HFFc6 (cell line): ENCODE measurements around the gene LMNA. TPM values are rescaled to one million over a fixed set of nuclear protein-coding genes. Genes with fewer than 3 reads are reported as not detected.

ENCODE experiments used
- DNase-seq: peaks from one replicate; pipeline ENCODE4 v3.0.0-alpha.2; 2018
- H3K27ac Mint-ChIP-seq: 2 replicates; pipeline ENCODE4 v1.8.0; 2020; ENCODE audit warnings: mild to moderate bottlenecking, mixed read lengths
- H3K27me3 Mint-ChIP-seq: 2 replicates; pipeline ENCODE4 v1.8.0; 2021; ENCODE audit warnings: mild to moderate bottlenecking, moderate library complexity, mixed read lengths; ENCODE audit not compliant: insufficient read depth
- H3K36me3 Mint-ChIP-seq: 2 replicates; pipeline ENCODE4 v1.8.0; 2021; ENCODE audit warnings: low read depth, mixed read lengths
- H3K4me1 Mint-ChIP-seq: 2 replicates; pipeline ENCODE4 v1.8.0; 2020; ENCODE audit warnings: low read depth, mixed read lengths
- H3K4me3 Mint-ChIP-seq: 2 replicates; pipeline ENCODE4 v1.8.0; 2020; ENCODE audit warnings: mild to moderate bottlenecking, moderate library complexity, mixed read lengths
- H3K9me3 Mint-ChIP-seq: 2 replicates; pipeline ENCODE4 v1.8.0; 2020; ENCODE audit warnings: mild to moderate bottlenecking, mixed read lengths
- total RNA-seq, 6 experiments: library from RNA; stranded (reverse); fragmentation: NEBNext Ultra II Directional; extraction: Animal tissue kit (Norgen Biotek cat#: 25700); gene quantifications; 2 replicates in 1 of 6; 3 replicates in 5 of 6; pipeline ENCODE4 v1.2.3, GENCODE V29; 2021
- TF ChIP-seq, protein P1 (sequence below): fragments of 200-600 bp; sonication (generic); IDR thresholded peaks from 2 replicates; pipeline ENCODE4 v1.5.0; 2021; ENCODE audit warnings: antibody characterized with exemption, mild to moderate bottlenecking

The LMNA gene
- total RNA-seq, 6 experiments from 2014 or later: 1,238 to 1,664 (median 1,535) TPM

- peaks cover 61% of the 10 kb centered on the region for H3K4me1 Mint-ChIP-seq
- H3K27me3 Mint-ChIP-seq: peaks cover 79% of the 10 kb centered on the region
- peaks cover 11% of the 10 kb centered on the region for H3K36me3 Mint-ChIP-seq
- DNase-seq: peak; percentile 97
- H3K27ac Mint-ChIP-seq: peak overlapping the region; percentile 70
- peak overlapping the region; percentile 67 for H3K4me3 Mint-ChIP-seq
- H3K9me3 Mint-ChIP-seq: peaks cover 15% of the 10 kb centered on the region
- TF ChIP-seq, protein P1, sequence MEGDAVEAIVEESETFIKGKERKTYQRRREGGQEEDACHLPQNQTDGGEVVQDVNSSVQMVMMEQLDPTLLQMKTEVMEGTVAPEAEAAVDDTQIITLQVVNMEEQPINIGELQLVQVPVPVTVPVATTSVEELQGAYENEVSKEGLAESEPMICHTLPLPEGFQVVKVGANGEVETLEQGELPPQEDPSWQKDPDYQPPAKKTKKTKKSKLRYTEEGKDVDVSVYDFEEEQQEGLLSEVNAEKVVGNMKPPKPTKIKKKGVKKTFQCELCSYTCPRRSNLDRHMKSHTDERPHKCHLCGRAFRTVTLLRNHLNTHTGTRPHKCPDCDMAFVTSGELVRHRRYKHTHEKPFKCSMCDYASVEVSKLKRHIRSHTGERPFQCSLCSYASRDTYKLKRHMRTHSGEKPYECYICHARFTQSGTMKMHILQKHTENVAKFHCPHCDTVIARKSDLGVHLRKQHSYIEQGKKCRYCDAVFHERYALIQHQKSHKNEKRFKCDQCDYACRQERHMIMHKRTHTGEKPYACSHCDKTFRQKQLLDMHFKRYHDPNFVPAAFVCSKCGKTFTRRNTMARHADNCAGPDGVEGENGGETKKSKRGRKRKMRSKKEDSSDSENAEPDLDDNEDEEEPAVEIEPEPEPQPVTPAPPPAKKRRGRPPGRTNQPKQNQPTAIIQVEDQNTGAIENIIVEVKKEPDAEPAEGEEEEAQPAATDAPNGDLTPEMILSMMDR: peak; percentile 89
Measured at GRCh38 chr1:156146020-156146768, 31.7 kb downstream of the LMNA start.

GRCh38 chr1:156146769-156147405, 32.4 kb downstream of the LMNA start:
- Mint-ChIP-seq H3K36me3 (peaks cover 5% of the 10 kb centered on the region; the same call in 1 of the 2 replicates), H3K27me3 (peaks cover 72% of the 10 kb centered on the region), H3K9me3 (peaks cover 9% of the 10 kb centered on the region), H3K4me1 (peaks cover 62% of the 10 kb centered on the region), H3K4me3 (peak overlapping the region; percentile 67), H3K27ac (peak overlapping the region; percentile 70)
- TF ChIP-seq, protein P1: no peak
- no peak for DNase-seq

DNA sequence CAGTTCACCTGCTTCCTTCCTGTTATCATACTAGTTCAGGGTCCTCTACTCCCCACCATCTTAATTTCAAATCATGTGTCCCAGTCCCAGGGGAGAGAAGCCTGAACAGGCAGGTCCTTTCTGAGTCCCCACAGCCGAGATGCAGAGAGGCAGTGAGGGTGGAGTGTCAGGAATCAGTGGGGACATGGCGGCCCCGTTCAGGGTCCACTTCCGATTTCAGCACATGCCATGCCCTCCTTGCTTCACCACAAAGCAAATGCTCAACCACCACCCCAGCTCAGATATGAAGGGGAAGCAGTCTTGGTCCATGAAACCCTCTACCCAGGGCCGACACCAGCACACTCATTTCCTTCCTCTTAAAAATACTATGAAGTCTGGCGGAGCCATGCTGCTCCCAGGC, 33.7 kb downstream of the LMNA start:
- DNase-seq: no peak
- peaks cover 68% of the 10 kb centered on the region for H3K4me1 Mint-ChIP-seq
- peak overlapping the region; percentile 13; the same call in 1 of the 2 replicates for H3K4me3 Mint-ChIP-seq
- peaks cover 9% of the 10 kb centered on the region for H3K9me3 Mint-ChIP-seq
- H3K27ac Mint-ChIP-seq: no peak overlapping the region; the same call in 1 of the 2 replicates
- H3K27me3 Mint-ChIP-seq: peaks cover 61% of the 10 kb centered on the region
- H3K36me3 Mint-ChIP-seq: no peaks in the 10 kb centered on the region
- TF ChIP-seq, protein P1: no peak

GRCh38 chr1:156149374-156150332, 35.1 kb downstream of the LMNA start:
- no peak for DNase-seq
- no peaks in the 10 kb centered on the region for H3K36me3 Mint-ChIP-seq
- no peak overlapping the region for H3K4me3 Mint-ChIP-seq
- no peak overlapping the region; the same call in 1 of the 2 replicates for H3K27ac Mint-ChIP-seq
- peaks cover 9% of the 10 kb centered on the region; the same call in 1 of the 2 replicates for H3K9me3 Mint-ChIP-seq
- peaks cover 54% of the 10 kb centered on the region for H3K27me3 Mint-ChIP-seq
- TF ChIP-seq, protein P1: no peak
- peaks cover 54% of the 10 kb centered on the region for H3K4me1 Mint-ChIP-seq

DNA sequence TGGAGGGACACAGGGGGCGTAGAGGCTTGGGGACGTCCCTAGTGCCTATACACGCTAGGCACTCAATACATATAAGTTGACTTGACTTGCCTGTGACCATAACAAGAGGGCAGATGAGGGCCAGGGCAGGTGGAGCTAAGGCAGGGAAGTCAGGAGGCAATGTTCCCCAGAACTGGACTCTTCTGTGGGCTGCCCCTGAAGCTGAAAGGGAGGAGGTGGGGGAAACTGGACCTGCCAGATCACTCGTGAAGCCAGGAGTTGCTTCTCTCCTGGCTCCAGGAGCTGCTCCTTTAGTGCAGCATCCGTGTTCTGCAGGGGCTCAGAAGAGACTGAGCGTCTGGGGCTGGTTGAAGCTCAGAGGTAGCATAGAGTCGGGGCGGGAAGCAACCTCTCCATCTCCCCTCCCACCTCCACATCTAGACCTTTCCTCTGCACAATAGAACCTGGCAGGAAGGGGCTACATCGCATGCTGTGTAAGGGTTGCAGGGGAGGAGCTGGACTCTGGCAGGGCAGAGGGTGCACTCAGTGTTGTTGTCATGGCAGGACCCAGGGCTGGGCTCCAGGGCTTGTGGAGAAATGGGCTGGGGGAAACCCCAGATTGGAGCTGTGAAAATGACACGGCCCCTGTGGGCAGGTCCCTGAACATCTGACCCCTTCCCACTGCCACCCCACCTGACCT, 36.0 kb downstream of the LMNA start:
- Mint-ChIP-seq H3K36me3 (no peaks in the 10 kb centered on the region), H3K4me3 (no peak overlapping the region), H3K27ac (no peak overlapping the region; the same call in 1 of the 2 replicates), H3K9me3 (peaks cover 8% of the 10 kb centered on the region; the same call in 1 of the 2 replicates), H3K4me1 (peaks cover 45% of the 10 kb centered on the region), H3K27me3 (peaks cover 47% of the 10 kb centered on the region)
- no peak for DNase-seq
- TF ChIP-seq, protein P1: no peak
